ENCODE data around the gene ZBTB37. TPM values are rescaled to one million over a fixed set of nuclear protein-coding genes. Genes with fewer than 3 reads are reported as not detected.
A peak's percentile ranks its signal among the peaks of the same experiment; 100 is the strongest.

Gene ZBTB37
- total and polyA plus RNA-seq, 10 donors, result 1.1 to 29.8 (median 19.4) TPM

- Histone ChIP-seq H3K4me3 (no peak overlapping the region), H3K27ac (no peak overlapping the region), H3K36me3 (peaks cover 0 to 69% (median 18%) of the 10 kb centered on the region in 6 donors), H3K27me3 (replicated peaks in 1 of 7) (no peaks in the 10 kb centered on the region), H3K4me1 (peaks cover 0 to 32% (median 9%) of the 10 kb centered on the region in 6 donors), H3K9me3 (no peaks in the 10 kb centered on the region)
- TF ChIP-seq POLR2A (IDR thresholded peaks at IDR 0.05) (no peak), CTCF (IDR thresholded peaks at IDR 0.05 in 8 of 11, conservative IDR thresholded peaks at IDR 0.05 in 3 of 11) (no peak), POLR2AphosphoS5 (IDR thresholded peaks at IDR 0.05) (no peak)
- 86 to 97% (median 92%) methylated on average over 5 of the region's 5 CpGs for WGBS, 5 donors
- intact Hi-C loops (cut with DNase I; ENCODE audit: low total_unique reads), result no loop called here
- DNase-seq, result no peak
Observed at GRCh38 chr1:173884701-173885100, 16.5 kb downstream of the ZBTB37 start.

- Histone ChIP-seq H3K27ac (peak overlapping the region in 6 of 8 donors; percentile 3 to 78 (median 48)), H3K4me3 (peak overlapping the region in 1 of 8 donors; percentile 3), H3K36me3 (peaks cover 0 to 65% (median 18%) of the 10 kb centered on the region in 6 donors), H3K4me1 (peaks cover 0 to 32% (median 9%) of the 10 kb centered on the region in 6 donors), H3K9me3 (no peaks in the 10 kb centered on the region), H3K27me3 (replicated peaks in 1 of 7) (no peaks in the 10 kb centered on the region)
- no peak for DNase-seq
- intact Hi-C loops (cut with DNase I; ENCODE audit: low total_unique reads), result no loop called here
- 55 to 79% (median 64%) methylated on average over 4 of the region's 4 CpGs for WGBS, 5 donors
- no peak for TF ChIP-seq CTCF (IDR thresholded peaks at IDR 0.05 in 8 of 11, conservative IDR thresholded peaks at IDR 0.05 in 3 of 11)
- no peak for TF ChIP-seq POLR2AphosphoS5 (IDR thresholded peaks at IDR 0.05)
- TF ChIP-seq POLR2A (IDR thresholded peaks at IDR 0.05), result no peak
Observed at GRCh38 chr1:173886746-173887611, 18.8 kb downstream of the ZBTB37 start.

- H3K27me3 ChIP-seq (replicated peaks in 1 of 7), result no peaks in the 10 kb centered on the region
- no peak for TF ChIP-seq CTCF (IDR thresholded peaks at IDR 0.05 in 8 of 11, conservative IDR thresholded peaks at IDR 0.05 in 3 of 11)
- no peak for TF ChIP-seq POLR2AphosphoS5 (IDR thresholded peaks at IDR 0.05)
- no peak for TF ChIP-seq POLR2A (IDR thresholded peaks at IDR 0.05)
Observed at GRCh38 chr1:173887627-173888026, 19.4 kb downstream of the ZBTB37 start.

GRCh38 chr1:173888749-173889148 lies 20.6 kb downstream of the ZBTB37 start:
- intact Hi-C loops (cut with DNase I; ENCODE audit: low total_unique reads), result no loop called here
- H3K9me3 ChIP-seq, result no peaks in the 10 kb centered on the region
- H3K36me3 ChIP-seq, result peaks cover 0 to 66% (median 18%) of the 10 kb centered on the region in 6 donors
- peaks cover 0 to 32% (median 9%) of the 10 kb centered on the region in 6 donors for H3K4me1 ChIP-seq
- TF ChIP-seq POLR2A (IDR thresholded peaks at IDR 0.05) (no peak), CTCF (IDR thresholded peaks at IDR 0.05 in 8 of 11, conservative IDR thresholded peaks at IDR 0.05 in 3 of 11) (no peak), POLR2AphosphoS5 (IDR thresholded peaks at IDR 0.05) (no peak)
- H3K27me3 ChIP-seq (replicated peaks in 1 of 7), result no peaks in the 10 kb centered on the region
- no peak for DNase-seq
- H3K27ac ChIP-seq, result peak overlapping the region in 2 of 8 donors; percentile 11 to 27
- no peak overlapping the region for H3K4me3 ChIP-seq

More at GRCh38 chr1:173887627-173888026, 19.4 kb downstream of the ZBTB37 start:
- DNase-seq, result no peak
- WGBS, 5 donors, result 89 to 95% (median 94%) methylated on average over 2 of the region's 2 CpGs
- Histone ChIP-seq H3K36me3 (peaks cover 0 to 66% (median 18%) of the 10 kb centered on the region in 6 donors), H3K4me3 (peak overlapping the region in 1 of 8 donors; percentile 3), H3K9me3 (no peaks in the 10 kb centered on the region), H3K4me1 (peaks cover 0 to 32% (median 9%) of the 10 kb centered on the region in 6 donors), H3K27ac (peak overlapping the region in 3 of 8 donors; percentile 66 to 78 (median 74))
- intact Hi-C loops (cut with DNase I; ENCODE audit: low total_unique reads), result no loop called here

Data from spleen (tissue), 11 donors.